GM19351 (cell line): ENCODE results near the gene CABP4.
"Not testable (repeated sequence)": the region's sequence is repeated elsewhere in the genome, so short reads cannot be mapped to it uniquely, and the experiment has no call there.

ENCODE experiments used
- ATAC-seq: cut with Tn5 transposase; IDR thresholded peaks from one replicate; pipeline ENCODE4 v1.9.1; 2021; ENCODE audit warnings: mild to moderate bottlenecking, moderate library complexity; ENCODE audit not compliant: unreplicated experiment

The CABP4 gene

DNA sequence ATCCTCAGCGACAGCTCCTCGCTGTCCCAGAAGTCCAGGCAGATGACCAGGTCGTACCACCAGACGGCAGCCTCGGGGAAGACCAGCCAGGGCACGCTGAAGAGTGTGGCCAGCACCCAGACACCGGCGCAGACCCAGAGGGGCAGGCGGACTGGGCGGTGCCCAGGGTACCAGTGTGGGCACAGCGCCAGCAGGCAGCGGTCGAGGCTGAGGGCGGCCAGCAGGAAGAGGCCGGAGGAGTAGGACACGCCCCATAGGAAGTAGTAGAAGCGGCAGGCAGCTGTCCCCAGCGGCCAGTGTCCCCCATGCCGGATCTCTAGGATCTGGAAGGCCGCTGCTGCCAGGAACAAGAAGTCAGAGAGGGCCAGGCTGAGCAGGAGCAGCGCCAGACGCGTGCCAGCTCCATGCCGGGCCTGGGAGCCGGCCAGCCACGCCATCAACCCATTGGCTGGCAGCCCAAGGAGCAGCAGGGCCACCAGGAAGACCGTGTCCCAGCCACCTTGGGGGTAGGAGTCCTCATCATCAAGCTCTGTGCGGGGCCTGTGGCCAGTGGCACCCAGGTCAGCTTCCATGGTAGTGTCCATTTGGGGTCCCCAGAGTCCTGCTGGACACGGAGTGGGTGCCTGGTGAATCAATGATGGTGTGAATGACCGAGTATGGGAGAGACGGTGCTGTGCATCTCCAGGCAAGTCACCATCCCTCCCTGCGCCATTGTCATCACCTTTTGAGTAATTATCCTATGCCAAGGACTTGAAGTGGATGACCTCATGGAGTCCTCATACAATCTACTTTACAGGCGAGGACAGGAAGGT lies 2.8 kb upstream of the CABP4 start, which contains the start of gene GPR152:
GPR152 (minus strand) TSS at position 589 of the 812 bp plus-strand sequence; CDS start at position 584, 5 bp downstream.
- ATAC-seq = no peak

DNA sequence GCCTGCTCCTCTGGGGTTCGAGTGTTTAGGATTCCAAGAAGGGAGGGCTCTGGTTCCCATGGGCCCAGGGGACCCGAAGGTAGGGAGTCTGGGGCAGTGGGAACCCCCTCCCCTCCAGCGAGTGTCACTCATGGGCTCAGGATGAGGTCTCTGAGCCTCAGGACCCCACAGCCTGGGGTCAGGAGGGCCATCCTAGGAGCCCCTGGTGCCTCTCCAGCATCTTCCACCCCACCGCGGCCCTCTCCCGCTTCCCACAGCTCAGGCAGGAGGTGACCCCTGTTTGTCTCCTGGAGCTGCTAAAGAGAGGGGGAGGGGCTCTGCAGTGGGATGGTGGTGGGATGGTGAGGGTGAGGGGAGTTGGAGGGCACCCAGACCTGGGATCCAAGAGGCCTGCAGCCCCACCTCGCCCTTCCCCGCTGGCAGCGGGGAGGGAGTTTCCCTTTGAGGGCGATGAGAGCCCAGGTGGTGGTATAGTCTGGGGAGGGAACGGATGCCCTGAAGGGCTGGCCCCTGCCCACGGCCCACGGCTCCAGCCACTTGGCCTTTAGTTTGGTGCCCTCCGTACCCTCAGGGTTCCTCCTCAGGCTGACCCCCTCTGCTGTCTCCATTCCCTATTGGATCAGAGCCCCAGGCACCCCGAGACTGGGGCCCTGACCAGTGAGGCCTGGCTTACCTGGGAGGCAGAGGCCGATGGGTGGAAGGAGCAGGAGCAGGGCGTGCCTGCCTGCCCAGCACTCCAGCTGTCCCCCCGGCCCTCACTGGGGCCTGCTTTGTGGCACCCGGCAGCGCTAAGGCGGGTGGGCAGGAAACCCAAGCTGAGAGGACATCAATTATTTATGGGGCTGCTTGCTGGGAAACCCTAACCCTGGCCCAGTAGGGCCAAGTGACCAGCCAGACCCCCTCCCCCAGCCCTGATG lies 1.1 kb upstream of the CABP4 start:
- ATAC-seq = no peak

DNA sequence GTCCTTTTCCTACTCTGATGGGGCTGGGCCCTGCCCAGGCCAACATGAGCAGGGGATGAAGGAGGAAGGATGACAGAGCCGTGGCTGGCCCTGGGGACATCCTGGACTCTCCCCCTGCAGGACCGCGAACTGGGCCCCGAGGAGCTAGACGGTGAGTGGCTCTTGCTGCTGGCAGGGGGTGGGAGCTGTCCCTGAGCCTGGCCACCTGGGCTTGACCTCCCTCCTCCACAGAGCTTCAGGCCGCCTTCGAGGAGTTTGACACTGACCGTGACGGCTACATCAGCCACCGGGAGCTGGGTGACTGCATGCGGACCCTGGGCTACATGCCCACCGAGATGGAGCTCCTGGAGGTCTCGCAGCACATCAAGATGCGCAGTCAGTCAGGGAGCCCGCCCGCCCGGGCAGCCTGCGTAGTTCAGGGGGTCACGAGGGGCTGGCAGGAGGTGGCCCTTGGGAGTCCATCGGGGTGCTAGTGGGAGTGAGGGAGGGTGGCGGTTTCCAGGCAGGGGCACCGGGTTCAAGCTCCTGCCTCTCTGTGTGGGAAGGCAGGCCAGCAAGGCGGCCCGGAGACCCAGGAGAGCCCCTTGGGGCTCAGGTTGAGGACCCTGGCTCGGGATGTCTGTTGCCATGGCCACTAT lies 1.0 kb downstream of the CABP4 start:
- no peak for ATAC-seq

- ATAC-seq = no peak
Observed at GRCh38 chr11:67457453-67457852, 2.3 kb downstream of the CABP4 start.

GRCh38 chr11:67458266-67458665 lies 3.1 kb downstream of the CABP4 start:
- ATAC-seq = no peak

- ATAC-seq = no peak
Observed at GRCh38 chr11:67463186-67463585, 8.0 kb downstream of the CABP4 start.

DNA sequence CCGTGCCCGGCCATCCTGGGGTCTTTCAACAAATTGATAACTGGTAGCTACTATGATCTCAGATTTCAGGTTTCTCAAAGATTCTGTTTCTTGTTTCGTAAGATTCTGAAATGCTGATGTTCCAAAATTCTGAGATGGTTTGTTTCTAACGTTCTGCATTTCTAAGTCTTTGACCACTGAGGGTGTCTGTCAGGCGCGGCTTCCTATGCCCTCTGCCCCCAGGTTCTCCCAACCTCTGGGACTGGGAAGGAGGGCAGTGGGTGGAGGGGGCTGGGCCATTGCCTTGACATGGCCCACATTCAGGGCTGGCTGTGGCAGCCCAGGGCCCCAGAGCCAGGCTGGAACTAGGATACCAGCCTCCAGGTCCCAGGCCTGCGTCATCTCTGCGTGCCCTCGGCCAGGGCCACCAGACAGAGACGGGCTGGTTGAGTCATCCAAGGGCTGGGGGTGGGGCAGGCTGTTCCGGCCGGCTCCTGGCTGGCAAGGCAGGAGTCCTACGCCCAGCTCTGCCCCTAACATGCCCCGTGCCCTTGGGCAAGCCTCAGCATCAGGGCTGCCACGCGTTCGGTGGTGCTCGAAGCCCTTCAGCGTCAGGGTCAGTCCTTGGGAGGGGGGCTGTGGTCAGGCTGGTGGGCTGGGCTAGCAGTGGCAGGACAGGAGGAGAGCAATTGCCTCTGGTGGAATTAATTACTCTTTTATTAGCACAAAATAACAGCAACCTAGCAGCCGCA lies 8.7 kb downstream of the CABP4 start:
- ATAC-seq = no peak

DNA sequence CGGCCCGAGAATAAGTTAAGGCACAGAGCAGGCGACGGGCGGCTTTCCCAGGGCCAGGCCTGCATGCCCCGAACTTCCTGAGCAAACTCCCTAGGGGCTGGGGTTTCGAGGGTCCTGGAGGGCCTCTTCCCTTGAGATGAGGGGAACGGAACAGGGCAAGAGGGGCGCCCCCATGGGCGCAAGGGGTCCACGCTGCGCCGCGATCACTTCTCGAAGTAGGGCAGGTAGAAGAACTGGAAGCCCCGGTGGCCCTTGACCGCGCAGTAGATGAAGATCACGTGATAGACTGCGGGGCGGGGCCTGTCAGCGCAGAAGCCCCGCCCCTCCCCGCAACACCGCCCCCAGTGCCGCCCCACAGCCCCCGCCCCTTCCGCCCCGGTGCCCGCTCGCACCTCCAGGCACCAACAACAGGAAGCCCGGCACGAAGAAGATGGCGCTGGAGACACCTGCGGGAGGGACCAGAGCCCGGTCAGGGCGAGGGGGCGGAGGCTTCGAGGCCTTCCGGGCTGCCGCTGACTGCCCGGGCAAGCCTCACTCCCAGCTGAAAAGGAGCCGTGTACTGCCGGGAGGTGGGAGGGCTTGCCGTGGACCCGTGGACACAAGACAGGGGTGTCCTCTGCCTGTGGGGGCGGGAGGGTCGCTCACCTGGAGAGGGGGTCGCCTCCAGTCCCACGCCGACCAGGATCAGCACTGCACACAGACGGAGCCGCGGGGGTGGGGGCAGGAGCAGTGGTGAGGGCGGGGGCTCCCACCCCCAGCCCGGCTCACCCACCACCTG lies 9.4 kb downstream of the CABP4 start:
- ATAC-seq = peak; percentile 55

DNA sequence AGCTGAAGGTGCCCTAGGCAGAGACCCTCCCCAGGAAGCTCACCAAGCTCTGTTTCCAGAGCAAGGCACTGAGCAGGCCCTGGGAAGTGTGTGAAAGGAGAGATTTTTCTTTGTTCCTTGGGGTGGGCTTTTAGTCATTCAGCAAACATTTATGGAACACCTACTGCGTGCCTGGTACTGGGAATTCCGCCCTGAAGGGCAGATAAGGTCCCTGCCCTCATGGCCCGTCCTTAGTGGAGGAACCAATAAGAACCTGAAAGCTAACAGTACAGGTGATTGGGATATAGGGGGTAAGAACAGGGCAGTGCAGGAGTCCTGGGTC lies 10.0 kb downstream of the CABP4 start:
- no peak for ATAC-seq

GRCh38 chr11:67465530-67465929 lies 10.4 kb downstream of the CABP4 start:
- ATAC-seq = not testable (repeated sequence)

DNA sequence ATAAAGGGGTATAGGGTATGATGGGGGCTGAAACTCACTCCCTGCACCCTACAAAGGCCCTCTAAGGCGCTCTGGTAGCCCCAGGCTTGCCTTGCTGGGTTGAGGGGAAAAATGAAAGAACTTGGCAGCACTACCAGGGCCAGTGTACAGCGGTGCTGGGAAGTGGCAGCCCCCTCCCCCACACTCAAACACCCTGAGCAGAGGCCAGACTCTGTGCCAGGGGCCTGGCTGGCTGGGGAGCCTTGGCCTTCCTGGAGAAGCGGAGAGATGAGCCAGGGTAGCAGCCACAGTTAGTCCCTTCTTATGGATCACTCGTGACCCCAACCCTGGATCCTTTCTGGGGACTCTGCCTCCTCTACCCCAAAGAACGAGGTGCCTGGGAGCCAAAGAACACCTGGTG lies 11.2 kb downstream of the CABP4 start:
- ATAC-seq = no peak

DNA sequence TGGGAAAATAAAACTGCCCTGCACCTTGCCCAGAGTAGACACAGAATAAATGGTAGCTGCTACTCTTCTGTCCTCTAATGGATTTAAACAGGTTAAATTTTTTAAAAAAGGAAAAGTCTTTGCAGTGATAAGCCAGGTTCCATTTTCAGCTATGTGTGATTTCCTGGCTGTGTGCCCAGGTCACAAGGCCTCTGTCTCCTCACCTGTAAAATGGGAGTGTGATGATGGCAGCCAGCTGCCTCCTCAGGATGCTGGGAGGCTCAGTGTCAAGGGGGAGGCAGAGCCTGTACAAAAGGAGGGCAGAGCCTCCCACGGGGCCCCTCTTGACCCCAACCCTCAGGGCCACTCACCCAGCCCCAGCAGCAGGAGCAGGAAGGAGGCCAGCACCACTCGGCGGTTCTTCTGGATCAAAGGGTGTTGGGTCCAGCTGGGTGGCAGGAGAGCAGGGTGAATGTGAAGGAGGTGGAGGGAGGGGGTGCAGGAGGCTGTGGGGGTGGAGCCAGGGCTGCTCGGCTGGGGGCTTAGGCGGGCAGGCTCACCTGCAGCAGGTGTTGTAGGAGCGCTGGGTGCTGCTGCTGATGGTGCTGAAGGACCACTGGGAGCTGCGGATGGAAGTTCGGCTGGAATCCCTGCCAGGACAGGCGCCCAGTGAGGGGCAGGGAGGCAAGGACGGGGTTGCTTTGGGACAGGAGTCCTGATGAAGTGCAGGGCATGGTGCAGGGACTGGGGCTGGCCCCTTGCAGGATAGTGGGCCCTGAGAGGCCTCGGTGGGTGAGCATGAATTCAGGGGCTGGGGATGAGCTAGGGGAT lies 12.0 kb downstream of the CABP4 start:
- ATAC-seq = no peak

DNA sequence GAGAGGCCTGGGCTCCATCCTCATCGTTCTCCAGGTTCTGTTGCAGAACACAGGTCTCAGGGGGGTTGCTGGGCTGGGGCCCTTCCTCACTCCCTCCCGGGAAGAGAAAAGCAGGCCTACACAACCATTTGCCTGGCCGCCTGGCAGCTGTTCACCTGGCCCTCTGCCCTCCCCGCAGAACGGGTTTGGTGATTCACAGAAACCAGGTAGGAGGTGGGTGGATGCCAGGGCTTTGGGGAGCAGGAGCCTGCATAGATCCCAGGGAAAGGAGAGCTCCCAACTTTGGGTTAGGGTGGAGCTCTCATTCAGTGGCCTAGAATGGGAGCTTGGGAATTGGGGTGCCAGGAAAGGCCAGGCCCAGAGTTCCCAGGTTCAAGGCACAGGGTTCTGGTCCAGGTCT lies 12.9 kb downstream of the CABP4 start:
- no peak for ATAC-seq

GRCh38 chr11:67468456-67468758 lies 13.3 kb downstream of the CABP4 start:
- ATAC-seq = peak; percentile 13

GRCh38 chr11:67468759-67469507 lies 13.8 kb downstream of the CABP4 start, which contains the start of gene TMEM134:
TSS of gene TMEM134 (minus strand) at chr11:67469251. CDS start at chr11:67469192, 59 bp downstream.
- ATAC-seq = peak; percentile 74

GRCh38 chr11:67469508-67469811 lies 14.3 kb downstream of the CABP4 start:
- no peak for ATAC-seq

- ATAC-seq = no peak
Observed at GRCh38 chr11:67470337-67471002, 15.3 kb downstream of the CABP4 start.

DNA sequence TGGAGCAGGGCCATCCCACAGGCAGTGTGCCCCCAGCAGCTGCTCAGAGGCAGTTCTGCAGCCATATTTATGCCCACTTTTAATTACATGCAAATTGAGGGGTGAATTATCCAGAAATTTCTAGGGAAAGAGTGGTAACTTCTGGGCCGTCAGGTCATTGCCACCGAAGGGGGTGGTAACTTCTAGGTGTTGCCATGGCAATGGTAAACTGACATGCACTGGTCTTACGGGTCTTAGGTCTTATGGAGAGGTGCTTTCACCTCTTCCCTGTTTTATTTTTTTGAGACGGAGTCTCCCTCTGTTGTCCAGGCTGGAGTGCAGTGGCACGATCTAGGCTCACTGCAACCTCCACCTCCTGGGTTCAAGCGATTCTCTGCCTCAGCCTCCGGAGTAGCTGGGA lies 17.7 kb downstream of the CABP4 start:
- ATAC-seq = no peak
